A673 (cell line): ENCODE data around the gene IGFN1. TPM values are rescaled to one million over a fixed set of nuclear protein-coding genes. Genes with fewer than 3 reads are reported as not detected.

Experiments used
- BruUV-seq: library from RNA; stranded (reverse); fragments of 400-500 nt; replicated peaks from 2 replicates; lab custom pipeline; 2021; lab: Mats Ljungman, UMichigan
- CTCF ChIA-PET: fragments of 300-600 bp; sonication (Branson Sonifier 250); formaldehyde crosslinking; loops from one replicate; lab custom pipeline; 2022; ENCODE audit warnings: antibody characterized with exemption; lab: Charles Lee
- POLR2A ChIA-PET: fragments of 300-600 bp; sonication (Branson Sonifier 250); formaldehyde crosslinking; loops from one replicate; lab custom pipeline; 2022; ENCODE audit warnings: antibody characterized with exemption; ENCODE audit not compliant: low non-redundant PET; lab: Charles Lee
- DNase-seq: peaks from one replicate; pipeline ENCODE4 v3.0.0-alpha.2; 2015; ENCODE audit warnings: low spot score
- H3K27ac ChIP-seq: fragments of 200-600 bp; sonication (generic); 2 replicates; pipeline ENCODE4 v1.5.1; 2016; ENCODE audit warnings: mixed run types, low read depth, mild to moderate bottlenecking, mixed read lengths, antibody characterized with exemption, low read length; ENCODE audit not compliant: poor library complexity, severe bottlenecking
- H3K27me3 ChIP-seq: fragments of 200-600 bp; sonication (generic); replicated peaks from 2 replicates; pipeline ENCODE4 v1.6.1; 2017; ENCODE audit warnings: mixed run types, low read depth, mild to moderate bottlenecking, mixed read lengths, antibody characterized with exemption, low read length; ENCODE audit not compliant: insufficient read depth, poor library complexity
- H3K36me3 ChIP-seq: fragments of 200-600 bp; sonication (generic); 2 replicates; pipeline ENCODE4 v1.6.1; 2016; ENCODE audit warnings: mixed run types, mild to moderate bottlenecking, mixed read lengths, antibody characterized with exemption, low read length; ENCODE audit not compliant: insufficient read depth, poor library complexity, severe bottlenecking
- H3K4me1 ChIP-seq: fragments of 200-600 bp; sonication (generic); 2 replicates; pipeline ENCODE4 v1.6.1; 2017; ENCODE audit warnings: mixed run types, mild to moderate bottlenecking, mixed read lengths, antibody characterized with exemption, low read length; ENCODE audit not compliant: insufficient read depth, poor library complexity, severe bottlenecking
- H3K4me3 ChIP-seq: fragments of 200-600 bp; sonication (generic); 2 replicates; pipeline ENCODE4 v1.5.1; 2016; ENCODE audit warnings: low read depth, mixed run types, mild to moderate bottlenecking, mixed read lengths, low read length; ENCODE audit not compliant: poor library complexity, severe bottlenecking
- H3K9me3 ChIP-seq: fragments of 200-600 bp; sonication (generic); 2 replicates; pipeline ENCODE4 v1.6.1; 2016; ENCODE audit warnings: mixed run types, low read depth, mild to moderate bottlenecking, mixed read lengths, antibody characterized with exemption, low read length; ENCODE audit not compliant: poor library complexity, severe bottlenecking
- CTCF ChIP-seq: fragments of 300-800, 200-600 bp; sonication (generic); conservative IDR thresholded peaks from 2 replicates; pipeline ENCODE4 v1.5.1; 2017; ENCODE audit warnings: low read depth, mild to moderate bottlenecking, antibody characterized with exemption, low read length, moderate library complexity, mixed read lengths
- EZH2 ChIP-seq: fragments of 200-600 bp; sonication (generic); IDR thresholded peaks from 2 replicates; pipeline ENCODE4 v1.6.1; 2017; ENCODE audit warnings: borderline replicate concordance, low read depth, mild to moderate bottlenecking, mixed read lengths, antibody characterized with exemption, low read length; ENCODE audit not compliant: poor library complexity, severe bottlenecking
- intact Hi-C: fragments of 100-400 bp; cut with micrococcal nuclease; formaldehyde crosslinking; loops from one replicate; pipeline ENCODE4 v1.10.0; 2022; ENCODE audit not compliant: unreplicated experiment
- total RNA-seq: library from RNA; stranded (reverse); gene quantifications from 2 replicates; pipeline ENCODE4 v1.2.3, GENCODE V29; 2021

IGFN1 gene
- total RNA-seq, 1 experiment from 2014 or later = 1.2 TPM

GRCh38 chr1:201220388-201220715 is 29.7 kb downstream of the IGFN1 start:
- no peaks in the 10 kb centered on the region for H3K9me3 ChIP-seq
- no peaks in the 10 kb centered on the region for H3K36me3 ChIP-seq
- CTCF ChIA-PET = no interaction called here
- TF ChIP-seq CTCF (no peak), EZH2 (no peak)
- no peak overlapping the region for H3K4me3 ChIP-seq
- POLR2A ChIA-PET = no interaction called here
- H3K27ac ChIP-seq = no peak overlapping the region
- no peaks in the 10 kb centered on the region for H3K27me3 ChIP-seq
- BruUV-seq = no TSS peak
- intact Hi-C loops = no loop called here
- DNase-seq = no peak
- H3K4me1 ChIP-seq = no peaks in the 10 kb centered on the region

GRCh38 chr1:201221201-201221846 is 30.7 kb downstream of the IGFN1 start:
- no peak for TF ChIP-seq EZH2
- no TSS peak for BruUV-seq
- Histone ChIP-seq H3K9me3 (no peaks in the 10 kb centered on the region), H3K27ac (no peak overlapping the region), H3K36me3 (no peaks in the 10 kb centered on the region), H3K4me1 (no peaks in the 10 kb centered on the region), H3K4me3 (no peak overlapping the region), H3K27me3 (no peaks in the 10 kb centered on the region)
- POLR2A ChIA-PET = no interaction called here
- intact Hi-C loops = no loop called here
- DNase-seq = no peak
- CTCF ChIA-PET = interaction anchor here (2.6 kb wide), 1 partner anchor 140 kb away, joined by 12 read pairs; no protein-coding TSS in a partner anchor

GRCh38 chr1:201222125-201222524 is 31.5 kb downstream of the IGFN1 start:
- DNase-seq = no peak
- Histone ChIP-seq H3K27me3 (no peaks in the 10 kb centered on the region), H3K36me3 (no peaks in the 10 kb centered on the region), H3K4me3 (no peak overlapping the region), H3K4me1 (no peaks in the 10 kb centered on the region), H3K9me3 (no peaks in the 10 kb centered on the region), H3K27ac (no peak overlapping the region)
- TF ChIP-seq EZH2 (no peak), CTCF (no peak)
- intact Hi-C loops = no loop called here
- POLR2A ChIA-PET = no interaction called here
- CTCF ChIA-PET = interaction anchor here (1.7 to 2.6 kb wide), 2 partner anchors 140 to 250 kb away, joined by 10 to 12 read pairs; no protein-coding TSS in a partner anchor
- BruUV-seq = no TSS peak
